Stimulated activated CD8-positive, alpha-beta memory T cell treated with anti-CD3 and anti-CD28 coated beads, Interleukin-4, amount 100 ng/mL, for 24 hours (primary cell): Measurements from ENCODE around the gene STAT3.
"Not testable (repeated sequence)": the region's sequence is repeated elsewhere in the genome, so short reads cannot be mapped to it uniquely, and the experiment has no call there.

ENCODE experiments used
- DNase-seq: peaks from one replicate; pipeline ENCODE4 v3.0.0-alpha.2; 2020; ENCODE audit warnings: low read depth

Gene STAT3

GRCh38 chr17:42313773-42314566, 74.3 kb downstream of the STAT3 start:
- DNase-seq: no peak

- no peak for DNase-seq
These were observed 74.9 kb downstream of the STAT3 start for GRCh38 chr17:42313389-42313772.

DNA sequence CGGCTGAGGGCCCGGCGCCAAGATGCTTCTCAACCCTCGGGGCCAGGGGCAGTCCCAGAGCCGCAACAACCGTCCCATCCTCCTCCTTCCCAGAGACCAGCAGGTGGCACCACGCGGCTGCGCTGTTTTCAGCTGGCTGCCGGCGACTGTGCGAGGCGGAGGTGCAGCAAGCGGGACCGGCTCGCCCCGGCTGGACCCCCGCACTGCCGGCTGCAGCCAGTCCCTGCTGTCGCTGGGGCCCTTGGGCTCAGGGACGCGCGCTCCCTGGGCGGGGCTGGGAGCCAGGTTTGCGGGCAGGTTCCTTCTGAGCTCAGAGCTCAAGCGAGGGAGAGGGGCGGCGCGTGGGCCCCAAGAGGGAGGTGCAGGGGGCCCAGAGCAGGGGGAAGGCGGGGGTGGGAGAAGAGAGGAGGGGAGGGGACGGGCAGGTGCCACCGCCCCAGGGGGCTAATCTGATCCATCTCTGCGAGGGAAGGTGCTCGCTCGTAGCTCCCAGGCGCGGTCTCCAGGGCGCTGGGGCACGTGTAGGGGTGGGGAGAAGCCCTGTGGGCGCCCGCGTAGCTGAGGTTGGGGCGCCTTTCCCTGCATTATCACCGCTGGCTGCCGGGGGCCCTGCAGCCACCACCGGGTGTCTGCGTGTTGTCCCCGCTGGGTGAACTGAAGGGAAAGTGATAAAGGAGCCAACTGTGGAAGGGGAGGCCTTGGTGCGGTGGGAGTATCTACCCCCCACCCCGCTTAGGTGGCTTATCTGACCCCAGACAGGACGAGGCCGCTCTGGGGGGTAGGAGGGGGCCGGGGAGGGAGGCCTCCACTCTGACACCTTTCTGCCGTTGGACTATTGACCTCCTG, 75.7 kb downstream of the STAT3 start:
- peak; percentile 64 for DNase-seq

GRCh38 chr17:42312035-42312284, 76.3 kb downstream of the STAT3 start:
- DNase-seq: no peak

DNA sequence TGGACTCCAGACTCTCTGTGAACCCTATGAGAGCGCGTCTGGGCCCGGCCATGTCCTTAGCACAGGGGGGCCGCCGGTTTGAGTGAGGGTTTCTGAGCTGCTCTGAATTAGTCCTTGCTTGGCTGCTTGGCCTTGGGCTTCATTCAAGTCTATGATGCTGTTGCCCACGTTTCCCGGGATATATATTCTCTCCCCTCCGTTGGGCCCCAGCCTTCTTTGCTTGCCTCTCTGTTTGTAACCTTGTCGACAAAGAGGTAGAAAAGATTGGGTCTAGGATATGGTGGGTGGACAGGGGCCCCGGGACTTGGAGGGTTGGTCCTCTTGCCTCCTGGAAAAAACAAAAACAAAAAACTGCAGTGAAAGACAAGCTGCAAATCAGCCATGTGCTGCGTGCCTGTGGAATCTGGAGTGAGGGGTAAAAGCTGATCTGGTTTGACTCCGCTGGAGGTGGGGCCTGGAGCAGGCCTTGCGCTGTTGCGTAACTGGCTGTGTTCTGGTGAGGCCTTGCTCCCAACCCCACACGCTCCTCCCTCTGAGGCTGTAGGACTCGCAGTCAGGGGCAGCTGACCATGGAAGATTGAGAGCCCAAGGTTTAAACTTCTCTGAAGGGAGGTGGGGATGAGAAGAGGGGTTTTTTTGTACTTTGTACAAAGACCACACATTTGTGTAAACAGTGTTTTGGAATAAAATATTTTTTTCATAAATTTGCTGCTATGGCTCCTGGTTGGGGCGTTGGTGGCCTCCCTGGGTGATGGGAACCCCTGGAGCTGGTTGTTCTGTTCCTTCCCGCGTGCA, 76.8 kb downstream of the STAT3 start:
- DNase-seq: no peak

GRCh38 chr17:42310787-42311215, 77.4 kb downstream of the STAT3 start:
- DNase-seq: no peak

DNA sequence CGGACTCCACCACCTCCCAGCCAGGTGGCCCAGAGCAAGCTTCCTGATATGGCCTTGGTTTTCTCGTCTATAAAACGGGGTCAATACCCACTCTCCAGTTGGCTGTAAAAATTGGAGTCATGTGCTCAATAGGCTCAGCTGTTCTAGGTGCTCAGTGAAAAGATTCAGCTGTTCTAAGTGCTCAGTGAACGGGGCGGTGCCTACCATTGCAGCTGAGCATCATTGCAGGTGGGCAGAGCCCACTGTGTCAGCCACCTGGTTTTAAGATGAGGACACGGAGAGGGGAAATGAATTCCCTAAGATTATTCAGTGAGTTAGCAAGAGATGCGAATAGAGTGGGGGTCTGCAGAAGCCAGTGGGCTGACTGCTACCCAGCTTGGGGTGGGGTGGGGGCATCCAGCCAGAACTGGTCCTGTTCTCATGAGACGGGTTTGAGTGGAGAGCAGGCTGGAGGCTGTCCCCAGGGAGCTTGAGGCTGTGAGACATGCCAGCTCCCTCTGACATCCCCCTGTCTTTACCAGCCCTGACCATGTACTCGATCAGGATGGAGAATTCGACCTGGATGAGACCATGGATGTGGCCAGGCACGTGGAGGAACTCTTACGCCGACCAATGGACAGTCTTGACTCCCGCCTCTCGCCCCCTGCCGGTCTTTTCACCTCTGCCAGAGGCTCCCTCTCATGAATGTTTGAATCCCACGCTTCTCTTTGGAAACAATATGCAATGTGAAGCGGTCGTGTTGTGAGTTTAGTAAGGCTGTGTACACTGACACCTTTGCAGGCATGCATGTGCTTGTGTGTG, 78.1 kb downstream of the STAT3 start:
- DNase-seq: no peak

DNA sequence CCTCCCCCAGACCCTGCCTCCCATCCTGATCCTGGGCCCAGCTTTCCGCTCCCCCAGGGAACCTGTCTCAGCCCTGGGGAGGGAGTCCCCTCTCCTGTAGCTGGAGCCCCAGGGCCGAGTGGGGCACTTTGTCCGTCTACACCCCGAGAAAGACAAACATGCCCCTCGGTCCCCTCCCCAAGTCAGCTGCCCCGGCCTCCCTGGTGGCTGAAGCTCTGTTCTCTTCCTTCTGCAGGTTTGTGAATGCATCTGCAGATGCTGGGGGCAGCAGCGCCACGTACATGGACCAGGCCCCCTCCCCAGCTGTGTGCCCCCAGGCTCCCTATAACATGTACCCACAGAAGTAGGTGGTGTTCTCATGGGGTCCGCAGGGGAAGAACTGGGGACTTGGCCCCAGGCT, 79.1 kb downstream of the STAT3 start:
- no peak for DNase-seq

DNA sequence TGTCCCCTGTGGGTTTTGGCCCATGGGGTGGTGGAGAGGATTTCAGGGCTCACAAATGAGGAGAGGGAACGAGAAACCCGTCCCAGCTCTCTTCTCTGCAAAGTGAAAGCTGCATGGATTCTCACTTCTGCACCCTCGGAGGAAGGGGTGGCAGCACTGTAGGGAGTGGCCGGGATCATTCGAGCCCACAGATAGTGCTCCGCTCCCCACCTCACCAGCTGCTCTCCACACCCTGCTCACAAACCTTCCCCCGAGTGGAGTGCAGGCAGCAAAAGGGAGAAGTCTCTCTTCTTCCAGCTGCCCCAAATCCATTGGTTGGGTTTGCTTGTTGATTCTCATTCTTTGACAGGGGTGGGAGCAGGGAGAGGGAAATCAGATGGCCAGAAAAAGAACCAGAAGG, 79.8 kb downstream of the STAT3 start:
- DNase-seq: no peak

DNA sequence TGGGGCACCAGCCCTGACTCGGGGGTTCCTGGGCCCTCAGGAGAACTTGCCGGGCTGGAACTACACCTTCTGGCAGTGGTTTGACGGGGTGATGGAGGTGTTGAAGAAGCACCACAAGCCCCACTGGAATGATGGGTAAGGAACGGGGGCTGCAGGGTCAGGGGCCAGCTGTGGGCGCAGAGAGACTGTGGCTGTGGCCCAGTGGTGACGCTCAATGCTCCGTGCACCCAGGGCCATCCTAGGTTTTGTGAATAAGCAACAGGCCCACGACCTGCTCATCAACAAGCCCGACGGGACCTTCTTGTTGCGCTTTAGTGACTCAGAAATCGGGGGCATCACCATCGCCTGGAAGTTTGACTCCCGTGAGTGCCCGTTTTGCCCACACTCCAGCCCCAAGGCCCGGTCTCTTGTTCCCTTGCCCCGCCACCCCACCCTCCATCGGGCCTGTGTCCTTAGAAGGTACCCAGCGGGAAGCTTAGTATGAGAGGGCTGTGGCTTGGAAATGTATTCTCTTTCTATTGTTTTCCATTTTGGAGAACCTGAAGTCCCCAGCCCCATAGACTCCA, 80.8 kb downstream of the STAT3 start:
- DNase-seq: no peak

DNA sequence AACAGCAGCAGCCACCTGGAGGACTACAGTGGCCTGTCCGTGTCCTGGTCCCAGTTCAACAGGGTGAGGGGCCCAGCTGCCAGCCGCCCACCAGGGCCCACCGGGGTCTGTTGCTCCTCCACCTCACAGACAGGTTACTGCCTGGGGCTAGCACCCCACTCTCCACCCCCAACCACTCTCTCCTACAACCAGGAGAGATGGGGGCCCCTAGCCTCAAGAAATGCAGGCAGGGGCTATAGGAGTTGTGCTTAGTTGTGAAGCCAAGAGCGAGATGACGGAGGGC, 81.9 kb downstream of the STAT3 start:
- DNase-seq: no peak

- no peak for DNase-seq
These were observed 82.5 kb downstream of the STAT3 start for GRCh38 chr17:42305543-42306384.

DNA sequence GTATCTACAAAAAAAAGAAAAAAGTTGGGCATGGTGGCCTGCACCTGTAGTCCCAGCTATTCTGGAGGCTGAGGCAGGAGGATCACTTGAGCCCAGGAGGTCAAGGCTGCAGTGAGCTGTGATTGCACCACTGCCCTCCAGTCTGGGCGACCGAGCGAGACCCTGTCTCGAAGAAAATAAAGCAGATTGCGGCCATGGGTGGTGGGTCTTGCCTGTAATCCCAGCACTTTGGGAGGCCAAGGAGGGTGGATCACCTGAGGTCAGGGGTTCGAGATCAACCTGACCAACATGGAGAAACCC, 83.3 kb downstream of the STAT3 start:
- DNase-seq: not testable (repeated sequence)

DNA sequence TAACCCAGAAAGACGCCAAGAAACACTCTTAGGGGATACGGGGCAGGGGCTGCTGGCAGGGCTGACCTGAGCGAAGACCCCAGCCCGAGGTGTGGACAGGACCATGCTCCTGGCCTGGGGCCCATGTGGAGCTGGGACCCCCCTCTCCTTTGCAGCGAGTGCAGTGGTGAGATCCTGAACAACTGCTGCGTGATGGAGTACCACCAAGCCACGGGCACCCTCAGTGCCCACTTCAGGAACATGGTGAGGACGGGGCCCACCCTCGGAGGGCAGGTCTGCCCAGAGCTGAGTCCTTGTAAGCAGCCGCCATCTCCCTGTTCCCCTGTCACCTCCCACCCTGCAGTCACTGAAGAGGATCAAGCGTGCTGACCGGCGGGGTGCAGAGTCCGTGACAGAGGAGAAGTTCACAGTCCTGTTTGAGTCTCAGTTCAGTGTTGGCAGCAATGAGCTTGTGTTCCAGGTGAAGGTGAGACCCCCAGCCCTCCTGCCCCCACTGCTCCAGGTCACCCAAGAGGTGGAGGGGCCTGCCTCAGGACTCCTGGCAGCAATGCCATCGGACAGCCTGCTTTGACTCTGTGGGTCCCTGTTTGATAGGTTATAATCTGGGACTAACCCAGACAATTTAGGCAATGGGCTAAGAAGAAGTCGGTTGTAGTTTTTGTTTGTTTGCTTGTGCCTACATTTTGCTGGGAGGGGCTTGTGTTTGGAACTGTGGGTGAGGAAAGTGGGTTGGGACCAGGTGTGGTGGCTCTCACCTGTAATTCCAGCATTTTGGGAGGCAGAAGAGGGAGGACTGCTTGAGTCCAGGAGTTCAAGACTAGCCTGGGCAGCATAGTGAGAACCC, 83.8 kb downstream of the STAT3 start:
- no peak for DNase-seq

DNA sequence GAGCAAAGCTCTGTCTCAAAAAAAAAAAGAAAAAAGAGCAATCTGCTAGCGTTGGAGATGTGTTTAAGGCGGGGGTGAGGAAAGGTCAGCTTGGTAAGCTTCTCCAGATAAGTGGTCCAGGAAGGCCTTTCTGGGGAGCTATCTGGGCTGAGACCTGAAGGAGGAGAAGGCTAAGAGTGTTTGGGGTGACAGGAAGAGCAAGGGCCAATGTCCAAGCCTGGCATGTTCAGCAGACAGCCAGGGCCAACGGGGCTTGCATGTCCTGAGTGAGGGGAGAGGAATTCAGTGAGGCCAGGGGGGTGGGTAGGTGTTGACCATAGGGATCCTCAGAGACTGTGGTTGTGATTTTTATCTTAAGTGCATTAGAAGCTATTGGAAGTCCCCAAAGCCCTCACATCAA, 84.5 kb downstream of the STAT3 start:
- DNase-seq: no peak

GRCh38 chr17:42301022-42301421, 87.2 kb downstream of the STAT3 start:
- DNase-seq: no peak

DNA sequence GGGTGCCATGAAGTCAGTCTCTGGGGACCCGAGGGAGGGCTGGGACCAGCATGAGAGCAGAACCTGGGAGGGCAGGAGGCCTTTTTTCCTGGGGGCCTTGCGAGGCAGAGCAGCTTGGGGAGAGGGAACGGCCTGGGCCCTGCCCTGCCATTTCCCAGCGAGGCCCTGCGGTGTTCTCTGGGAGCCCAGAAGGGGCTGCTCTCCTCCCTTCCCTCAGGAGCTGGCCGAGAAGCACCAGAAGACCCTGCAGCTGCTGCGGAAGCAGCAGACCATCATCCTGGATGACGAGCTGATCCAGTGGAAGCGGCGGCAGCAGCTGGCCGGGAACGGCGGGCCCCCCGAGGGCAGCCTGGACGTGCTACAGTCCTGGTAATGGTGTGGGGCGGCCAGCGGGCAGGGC, 88.3 kb downstream of the STAT3 start:
- DNase-seq: not testable (repeated sequence)

DNA sequence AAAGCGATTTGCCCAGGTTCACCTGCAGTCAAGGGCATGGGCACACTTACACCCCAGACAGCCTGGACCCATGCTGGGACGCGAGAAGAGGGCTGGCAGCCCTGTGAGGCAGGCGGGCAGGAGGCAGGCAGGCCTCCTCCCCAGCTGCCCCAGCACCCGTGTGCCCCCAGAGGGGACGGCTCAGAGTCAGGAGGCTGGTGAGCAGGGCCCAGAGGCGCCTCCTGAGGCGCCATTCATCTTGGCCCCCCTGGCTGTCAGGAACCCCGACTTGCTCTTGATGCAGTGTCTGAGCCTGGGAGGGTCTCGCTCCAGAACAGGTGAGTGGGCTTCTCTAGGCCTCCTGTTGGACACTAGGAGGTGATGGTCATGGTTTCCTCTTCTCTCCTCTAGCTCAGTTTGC, 88.9 kb downstream of the STAT3 start:
- not testable (repeated sequence) for DNase-seq

- not testable (repeated sequence) for DNase-seq
These were observed 90.5 kb downstream of the STAT3 start for GRCh38 chr17:42297775-42298174.

DNA sequence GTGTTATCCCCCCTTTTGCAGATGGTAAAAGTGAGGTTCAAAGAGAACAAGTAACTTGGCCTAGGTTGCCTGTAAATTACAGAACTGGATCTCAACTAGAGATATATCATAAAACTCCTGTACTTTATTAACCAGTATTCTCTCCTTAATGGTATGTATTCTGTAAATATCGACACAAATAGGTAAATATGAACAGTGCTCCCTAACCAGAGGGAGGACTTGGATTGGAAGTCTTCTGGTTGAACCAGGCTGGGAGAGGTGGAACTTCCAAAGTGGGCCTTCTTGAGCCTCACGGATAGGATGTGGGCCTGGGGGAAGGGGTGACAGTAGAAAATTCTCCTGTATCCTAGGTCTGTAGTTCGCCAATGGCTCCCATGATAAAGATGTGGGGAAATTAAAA, 92.2 kb downstream of the STAT3 start:
- DNase-seq: no peak
